ENCODE data around the gene PDGFRB.

The PDGFRB gene

GRCh38 chr5:150132740-150133139 lies 22.9 kb downstream of the PDGFRB start:
- Histone ChIP-seq H3K27me3 (ENCODE audit: control insufficient read depth, insufficient read depth, low read length) (peaks cover 25% of the 10 kb centered on the region), H3K4me3 (ENCODE audit: low read length) (no peak overlapping the region), H3K4me1 (ENCODE audit: control insufficient read depth, low read depth, low read length) (peaks cover 25% of the 10 kb centered on the region), H3K9me3 (ENCODE audit: control insufficient read depth, low read depth, low read length) (no peaks in the 10 kb centered on the region), H3K9ac (ENCODE audit: low read length) (no peak overlapping the region), H3K36me3 (ENCODE audit: control insufficient read depth, low read depth, low read length) (no peaks in the 10 kb centered on the region), H3K27ac (ENCODE audit: low read length) (no peak overlapping the region)

DNA sequence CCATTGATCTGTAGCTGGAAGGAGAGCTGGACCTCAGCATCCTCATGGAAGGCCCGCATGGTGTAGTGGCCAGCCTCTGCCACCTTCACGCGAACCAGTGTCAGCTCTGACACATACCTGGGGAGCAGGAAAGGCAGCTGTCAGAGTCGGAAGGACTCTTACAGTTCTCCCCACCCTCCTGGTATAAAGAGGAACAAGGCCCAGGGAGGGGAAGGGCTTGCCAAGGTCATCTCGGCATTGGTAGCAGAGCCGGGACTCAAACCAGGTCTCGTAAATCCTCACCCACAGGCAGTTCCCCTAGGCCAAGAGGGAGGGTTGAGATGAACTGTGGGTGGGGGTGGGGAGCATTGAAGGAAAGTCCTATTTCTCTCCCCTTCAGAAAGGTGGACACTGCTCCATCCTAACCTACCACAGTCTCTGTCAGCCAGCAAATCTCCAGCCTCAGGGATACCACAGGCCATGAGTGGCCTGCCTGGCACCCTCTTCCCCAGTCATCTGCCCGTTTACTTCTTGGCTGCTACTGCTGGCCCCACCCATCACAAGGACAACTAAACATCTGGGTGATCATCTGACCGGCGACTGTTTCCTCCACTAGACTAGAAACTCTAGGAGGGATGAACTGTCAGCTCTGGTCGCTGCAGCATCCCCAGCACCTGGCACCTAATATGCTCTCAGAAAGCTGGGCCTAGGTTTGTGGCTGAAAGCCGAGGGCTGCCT lies 23.5 kb downstream of the PDGFRB start:
- no peak overlapping the region for H3K4me3 ChIP-seq (ENCODE audit: low read length)
- H3K36me3 ChIP-seq (ENCODE audit: control insufficient read depth, low read depth, low read length), result no peaks in the 10 kb centered on the region
- peaks cover 25% of the 10 kb centered on the region for H3K27me3 ChIP-seq (ENCODE audit: control insufficient read depth, insufficient read depth, low read length)
- H3K9me3 ChIP-seq (ENCODE audit: control insufficient read depth, low read depth, low read length), result no peaks in the 10 kb centered on the region
- no peak overlapping the region for H3K9ac ChIP-seq (ENCODE audit: low read length)
- H3K27ac ChIP-seq (ENCODE audit: low read length), result no peak overlapping the region
- peaks cover 21% of the 10 kb centered on the region for H3K4me1 ChIP-seq (ENCODE audit: control insufficient read depth, low read depth, low read length)

- Histone ChIP-seq H3K9ac (ENCODE audit: low read length) (no peak overlapping the region), H3K4me1 (ENCODE audit: control insufficient read depth, low read depth, low read length) (peaks cover 15% of the 10 kb centered on the region), H3K27ac (ENCODE audit: low read length) (no peak overlapping the region), H3K9me3 (ENCODE audit: control insufficient read depth, low read depth, low read length) (no peaks in the 10 kb centered on the region), H3K27me3 (ENCODE audit: control insufficient read depth, insufficient read depth, low read length) (peaks cover 25% of the 10 kb centered on the region), H3K4me3 (ENCODE audit: low read length) (no peak overlapping the region), H3K36me3 (ENCODE audit: control insufficient read depth, low read depth, low read length) (no peaks in the 10 kb centered on the region)
Measured at GRCh38 chr5:150131461-150131860, 24.2 kb downstream of the PDGFRB start.

GRCh38 chr5:150130493-150130922 lies 25.1 kb downstream of the PDGFRB start:
- Histone ChIP-seq H3K4me1 (ENCODE audit: control insufficient read depth, low read depth, low read length) (peaks cover 13% of the 10 kb centered on the region), H3K36me3 (ENCODE audit: control insufficient read depth, low read depth, low read length) (no peaks in the 10 kb centered on the region), H3K27ac (ENCODE audit: low read length) (no peak overlapping the region), H3K9ac (ENCODE audit: low read length) (no peak overlapping the region), H3K27me3 (ENCODE audit: control insufficient read depth, insufficient read depth, low read length) (peaks cover 25% of the 10 kb centered on the region), H3K9me3 (ENCODE audit: control insufficient read depth, low read depth, low read length) (no peaks in the 10 kb centered on the region), H3K4me3 (ENCODE audit: low read length) (no peak overlapping the region)

DNA sequence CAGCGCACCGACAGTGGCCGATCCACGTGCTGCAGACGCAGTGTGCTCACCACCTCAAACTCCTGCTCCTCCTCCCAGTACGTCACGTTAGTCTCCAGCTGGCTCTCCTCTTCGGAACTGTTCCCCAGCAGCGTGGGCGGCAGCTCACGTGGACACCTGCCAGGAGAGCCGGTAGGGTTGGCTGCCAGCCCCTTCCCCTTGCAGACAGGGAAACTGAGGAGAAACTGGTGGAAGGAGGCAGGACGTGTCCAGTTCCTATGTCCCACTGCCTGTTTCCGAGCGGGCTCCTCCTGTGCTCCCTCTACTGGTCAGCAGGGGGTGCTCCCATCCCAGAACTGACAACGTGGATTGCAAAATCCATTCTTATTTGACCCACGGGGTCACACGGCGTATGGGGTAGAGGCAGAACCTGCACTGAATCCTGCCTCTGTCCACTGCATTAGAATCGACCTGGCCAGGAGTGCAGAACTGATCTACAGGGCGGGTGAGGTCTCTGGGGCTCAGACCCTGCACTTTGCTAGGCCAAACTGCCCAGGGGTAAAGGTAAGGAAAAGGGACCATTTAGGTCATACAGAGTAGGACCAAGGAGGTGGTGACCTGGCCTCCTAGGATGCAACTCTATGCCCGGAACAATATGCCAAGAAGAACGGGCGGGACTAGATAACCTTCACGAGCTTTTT lies 25.7 kb downstream of the PDGFRB start:
- H3K4me1 ChIP-seq (ENCODE audit: control insufficient read depth, low read depth, low read length), result peaks cover 13% of the 10 kb centered on the region
- no peak overlapping the region for H3K9ac ChIP-seq (ENCODE audit: low read length)
- H3K4me3 ChIP-seq (ENCODE audit: low read length), result no peak overlapping the region
- no peaks in the 10 kb centered on the region for H3K36me3 ChIP-seq (ENCODE audit: control insufficient read depth, low read depth, low read length)
- H3K9me3 ChIP-seq (ENCODE audit: control insufficient read depth, low read depth, low read length), result no peaks in the 10 kb centered on the region
- no peak overlapping the region for H3K27ac ChIP-seq (ENCODE audit: low read length)
- H3K27me3 ChIP-seq (ENCODE audit: control insufficient read depth, insufficient read depth, low read length), result peaks cover 25% of the 10 kb centered on the region

GRCh38 chr5:150129454-150129812 lies 26.2 kb downstream of the PDGFRB start:
- no peak overlapping the region for H3K9ac ChIP-seq (ENCODE audit: low read length)
- no peak overlapping the region for H3K27ac ChIP-seq (ENCODE audit: low read length)
- no peaks in the 10 kb centered on the region for H3K9me3 ChIP-seq (ENCODE audit: control insufficient read depth, low read depth, low read length)
- H3K4me1 ChIP-seq (ENCODE audit: control insufficient read depth, low read depth, low read length), result peaks cover 13% of the 10 kb centered on the region
- H3K36me3 ChIP-seq (ENCODE audit: control insufficient read depth, low read depth, low read length), result no peaks in the 10 kb centered on the region
- H3K4me3 ChIP-seq (ENCODE audit: low read length), result no peak overlapping the region
- H3K27me3 ChIP-seq (ENCODE audit: control insufficient read depth, insufficient read depth, low read length), result peaks cover 25% of the 10 kb centered on the region

DNA sequence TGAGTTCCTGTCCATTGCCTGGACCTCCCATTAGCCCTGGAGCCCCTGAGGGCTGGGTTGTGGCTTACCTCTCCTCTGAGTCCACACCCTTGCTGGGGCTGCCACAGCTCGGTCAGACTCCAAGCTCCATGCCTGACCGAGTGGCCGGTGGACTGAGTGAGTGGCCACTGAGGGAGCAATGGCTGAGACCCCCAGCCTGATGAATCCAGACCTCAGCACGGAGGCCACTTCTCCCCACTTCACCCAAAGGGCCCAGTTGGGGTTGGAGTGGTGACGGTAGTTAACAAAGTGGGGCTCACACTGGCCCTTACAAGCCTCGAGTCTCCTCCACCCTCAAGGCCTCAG lies 28.8 kb downstream of the PDGFRB start:
- peaks cover 13% of the 10 kb centered on the region for H3K4me1 ChIP-seq (ENCODE audit: control insufficient read depth, low read depth, low read length)

GRCh38 chr5:150126199-150126920 lies 29.3 kb downstream of the PDGFRB start:
- H3K27ac ChIP-seq (ENCODE audit: low read length), result no peak overlapping the region
- no peak overlapping the region for H3K9ac ChIP-seq (ENCODE audit: low read length)
- peaks cover 13% of the 10 kb centered on the region for H3K4me1 ChIP-seq (ENCODE audit: control insufficient read depth, low read depth, low read length)
- H3K4me3 ChIP-seq (ENCODE audit: low read length), result no peak overlapping the region
- peaks cover 14% of the 10 kb centered on the region for H3K27me3 ChIP-seq (ENCODE audit: control insufficient read depth, insufficient read depth, low read length)
- H3K9me3 ChIP-seq (ENCODE audit: control insufficient read depth, low read depth, low read length), result no peaks in the 10 kb centered on the region
- H3K36me3 ChIP-seq (ENCODE audit: control insufficient read depth, low read depth, low read length), result no peaks in the 10 kb centered on the region

More for the DNA sequence above, 28.8 kb downstream of the PDGFRB start:
- H3K36me3 ChIP-seq (ENCODE audit: control insufficient read depth, low read depth, low read length), result no peaks in the 10 kb centered on the region
- peaks cover 19% of the 10 kb centered on the region for H3K27me3 ChIP-seq (ENCODE audit: control insufficient read depth, insufficient read depth, low read length)
- no peak overlapping the region for H3K4me3 ChIP-seq (ENCODE audit: low read length)
- no peaks in the 10 kb centered on the region for H3K9me3 ChIP-seq (ENCODE audit: control insufficient read depth, low read depth, low read length)
- H3K27ac ChIP-seq (ENCODE audit: low read length), result no peak overlapping the region
- no peak overlapping the region for H3K9ac ChIP-seq (ENCODE audit: low read length)

- Histone ChIP-seq H3K27ac (ENCODE audit: low read length) (no peak overlapping the region), H3K4me3 (ENCODE audit: low read length) (no peak overlapping the region), H3K27me3 (ENCODE audit: control insufficient read depth, insufficient read depth, low read length) (peaks cover 11% of the 10 kb centered on the region), H3K36me3 (ENCODE audit: control insufficient read depth, low read depth, low read length) (no peaks in the 10 kb centered on the region), H3K4me1 (ENCODE audit: control insufficient read depth, low read depth, low read length) (peaks cover 3% of the 10 kb centered on the region), H3K9ac (ENCODE audit: low read length) (no peak overlapping the region), H3K9me3 (ENCODE audit: control insufficient read depth, low read depth, low read length) (no peaks in the 10 kb centered on the region)
Measured at GRCh38 chr5:150125334-150125733, 30.3 kb downstream of the PDGFRB start.

GRCh38 chr5:150124596-150124995 lies 31.0 kb downstream of the PDGFRB start:
- H3K36me3 ChIP-seq (ENCODE audit: control insufficient read depth, low read depth, low read length), result no peaks in the 10 kb centered on the region
- H3K27me3 ChIP-seq (ENCODE audit: control insufficient read depth, insufficient read depth, low read length), result peaks cover 4% of the 10 kb centered on the region
- no peak overlapping the region for H3K4me3 ChIP-seq (ENCODE audit: low read length)
- H3K27ac ChIP-seq (ENCODE audit: low read length), result no peak overlapping the region
- H3K9ac ChIP-seq (ENCODE audit: low read length), result no peak overlapping the region
- no peaks in the 10 kb centered on the region for H3K9me3 ChIP-seq (ENCODE audit: control insufficient read depth, low read depth, low read length)
- no peaks in the 10 kb centered on the region for H3K4me1 ChIP-seq (ENCODE audit: control insufficient read depth, low read depth, low read length)

DNA sequence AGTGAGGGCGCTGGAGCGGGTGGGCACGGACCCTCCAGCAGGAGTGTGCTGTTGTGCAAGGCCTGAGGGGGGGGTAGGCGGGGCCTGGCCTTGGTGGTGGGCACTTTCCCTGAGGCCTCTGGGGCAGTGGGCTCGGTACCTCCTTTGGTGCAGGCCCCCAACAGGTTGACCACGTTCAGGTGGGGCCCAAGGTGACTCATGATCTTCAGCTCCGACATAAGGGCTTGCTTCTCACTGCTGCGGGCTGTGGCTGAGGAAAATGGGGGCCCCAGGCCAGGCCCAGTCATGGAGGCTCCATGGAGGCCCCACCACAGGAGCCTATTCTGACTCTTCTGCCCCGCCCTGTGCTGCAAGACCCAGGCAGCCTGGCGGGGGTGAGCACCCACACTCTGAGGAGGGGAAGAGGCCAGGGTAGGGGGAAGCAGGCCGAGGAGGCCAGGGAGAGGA lies 31.5 kb downstream of the PDGFRB start:
- Histone ChIP-seq H3K27ac (ENCODE audit: low read length) (no peak overlapping the region), H3K27me3 (ENCODE audit: control insufficient read depth, insufficient read depth, low read length) (no peaks in the 10 kb centered on the region), H3K4me3 (ENCODE audit: low read length) (no peak overlapping the region), H3K9me3 (ENCODE audit: control insufficient read depth, low read depth, low read length) (no peaks in the 10 kb centered on the region), H3K9ac (ENCODE audit: low read length) (no peak overlapping the region), H3K36me3 (ENCODE audit: control insufficient read depth, low read depth, low read length) (no peaks in the 10 kb centered on the region), H3K4me1 (ENCODE audit: control insufficient read depth, low read depth, low read length) (no peaks in the 10 kb centered on the region)

Measured in iPS-18a (cell line).